Astrocyte (in vitro differentiated cells and primary cell): ENCODE results near the gene GDNF. TPM values are rescaled to one million over a fixed set of nuclear protein-coding genes. Genes with fewer than 3 reads are reported as not detected.
A peak's percentile ranks its signal among the peaks of the same experiment; 100 is the strongest.

Source experiments
- DNase-seq: peaks from one replicate; pipeline ENCODE4 v3.0.0-alpha.2; 2010; ENCODE audit warnings: low read depth
- FAIRE-seq: peaks from 2 replicates; lab custom pipeline; 2011; peaks lifted over from hg19 to GRCh38; lab: Jason Lieb, UNC
- H2AFZ ChIP-seq: 2 replicates; pipeline ENCODE4 v1.6.0; 2012; ENCODE audit warnings: low read depth, low read length, inconsistent platforms
- H3K27ac ChIP-seq: 2 replicates; pipeline ENCODE4 v1.5.1; 2011; ENCODE audit warnings: low read depth, low read length, inconsistent platforms
- H3K27me3 ChIP-seq: 2 replicates; pipeline ENCODE4 v1.6.0; 2011; ENCODE audit warnings: low read length, inconsistent platforms; ENCODE audit not compliant: insufficient read depth
- H3K36me3 ChIP-seq: 2 replicates; pipeline ENCODE4 v1.5.1; 2011; ENCODE audit warnings: low read length, inconsistent platforms; ENCODE audit not compliant: insufficient read depth
- H3K4me1 ChIP-seq: 2 replicates; pipeline ENCODE4 v1.5.1; 2011; ENCODE audit warnings: low read length, inconsistent platforms; ENCODE audit not compliant: insufficient read depth
- H3K4me2 ChIP-seq: 2 replicates; pipeline ENCODE4 v1.6.0; 2012; ENCODE audit warnings: low read length, inconsistent platforms
- H3K4me3 ChIP-seq: 2 replicates; pipeline ENCODE4 v1.5.1; 2011; ENCODE audit warnings: low read depth, mild to moderate bottlenecking, low read length, inconsistent platforms; ENCODE audit not compliant: insufficient read depth
- H3K79me2 ChIP-seq: 2 replicates; pipeline ENCODE4 v1.6.0; 2012; ENCODE audit warnings: mild to moderate bottlenecking, low read length, inconsistent platforms; ENCODE audit not compliant: insufficient read depth
- H3K9ac ChIP-seq: 2 replicates; pipeline ENCODE4 v1.6.0; 2012; ENCODE audit warnings: mild to moderate bottlenecking, low read length, inconsistent platforms
- H3K9me3 ChIP-seq: 2 replicates; pipeline ENCODE4 v1.5.1; 2012; ENCODE audit warnings: low read depth, mild to moderate bottlenecking, low read length, inconsistent platforms; ENCODE audit not compliant: insufficient read depth
- H4K20me1 ChIP-seq: 2 replicates; pipeline ENCODE4 v1.6.0; 2012; ENCODE audit warnings: low read length, inconsistent platforms; ENCODE audit not compliant: insufficient read depth
- H3K27ac Mint-ChIP-seq: one replicate; pipeline ENCODE4 v1.8.0; 2021; ENCODE audit warnings: mild to moderate bottlenecking, mixed read lengths; ENCODE audit not compliant: unreplicated experiment
- H3K27me3 Mint-ChIP-seq: one replicate; pipeline ENCODE4 v1.8.0; 2021; ENCODE audit warnings: low read depth, mixed read lengths; ENCODE audit not compliant: unreplicated experiment
- H3K36me3 Mint-ChIP-seq: one replicate; pipeline ENCODE4 v1.8.0; 2021; ENCODE audit warnings: low read depth, mixed read lengths; ENCODE audit not compliant: unreplicated experiment
- H3K4me1 Mint-ChIP-seq: one replicate; pipeline ENCODE4 v1.8.0; 2021; ENCODE audit warnings: low read depth, mixed read lengths; ENCODE audit not compliant: unreplicated experiment
- H3K4me3 Mint-ChIP-seq: one replicate; pipeline ENCODE4 v1.8.0; 2021; ENCODE audit warnings: mild to moderate bottlenecking, moderate library complexity, mixed read lengths; ENCODE audit not compliant: unreplicated experiment
- H3K9me3 Mint-ChIP-seq: one replicate; pipeline ENCODE4 v1.8.0; 2021; ENCODE audit warnings: mild to moderate bottlenecking, mixed read lengths; ENCODE audit not compliant: unreplicated experiment
- CTCF ChIP-seq: IDR thresholded peaks from 2 replicates; pipeline ENCODE4 v1.5.1; 2011; ENCODE audit warnings: low read depth, mild to moderate bottlenecking, inconsistent platforms, low read length, moderate library complexity; ENCODE audit not compliant: insufficient read depth
- EZH2 ChIP-seq: IDR thresholded peaks from 2 replicates; pipeline ENCODE4 v1.6.1; 2012; ENCODE audit warnings: mild to moderate bottlenecking, low read length, inconsistent platforms; ENCODE audit not compliant: insufficient read depth
- total RNA-seq: library from RNA; stranded (reverse); gene quantifications from 2 replicates; pipeline ENCODE4 v1.2.1, GENCODE V29; 2021

The GDNF gene
- total RNA-seq, 1 donor from 2014 or later = 21.5 TPM

GRCh38 chr5:37840053-37841034 lies 503 bp upstream of the GDNF start:
- Histone ChIP-seq H3K9me3 (no peaks in the 10 kb centered on the region), H2AFZ (peak overlapping the region; percentile 80), H3K27me3 (peaks cover 17% of the 10 kb centered on the region), H3K4me3 (peak overlapping the region; percentile 71), H3K27ac (peak overlapping the region; percentile 53), H3K9ac (peak overlapping the region; percentile 85), H3K79me2 (peaks cover 32% of the 10 kb centered on the region), H4K20me1 (no peaks in the 10 kb centered on the region), H3K4me2 (peak overlapping the region; percentile 93), H3K36me3 (no peaks in the 10 kb centered on the region), H3K4me1 (peaks cover 34% of the 10 kb centered on the region)
- Mint-ChIP-seq H3K9me3 (no peaks in the 10 kb centered on the region), H3K27me3 (peaks cover 3% of the 10 kb centered on the region), H3K27ac (peak overlapping the region; percentile 63), H3K4me1 (peaks cover 4% of the 10 kb centered on the region), H3K36me3 (no peaks in the 10 kb centered on the region), H3K4me3 (peak overlapping the region; percentile 81)
- DNase-seq = peak; percentile 64
- TF ChIP-seq EZH2 (no peak), CTCF (peak; percentile 6)
- no peak for FAIRE-seq

- peaks cover 43% of the 10 kb centered on the region for H3K79me2 ChIP-seq
- Mint-ChIP-seq H3K36me3 (no peaks in the 10 kb centered on the region), H3K4me1 (peaks cover 10% of the 10 kb centered on the region)
Observed at GRCh38 chr5:37838933-37839341, 904 bp downstream of the GDNF start.

More at GRCh38 chr5:37838933-37839341, 904 bp downstream of the GDNF start:
- DNase-seq (no peak), FAIRE-seq (no peak)
- H3K27ac ChIP-seq = peak overlapping the region; percentile 70
- H3K36me3 ChIP-seq = no peaks in the 10 kb centered on the region
- Mint-ChIP-seq H3K27me3 (no peaks in the 10 kb centered on the region), H3K27ac (peak overlapping the region; percentile 97), H3K9me3 (no peaks in the 10 kb centered on the region), H3K4me3 (peak overlapping the region; percentile 97)
- H3K9me3 ChIP-seq = no peaks in the 10 kb centered on the region
- TF ChIP-seq EZH2 (no peak), CTCF (no peak)
- H2AFZ ChIP-seq = peak overlapping the region; percentile 57
- H3K27me3 ChIP-seq = peaks cover 17% of the 10 kb centered on the region
- peak overlapping the region; percentile 93 for H3K4me2 ChIP-seq
- no peaks in the 10 kb centered on the region for H4K20me1 ChIP-seq
- H3K4me1 ChIP-seq = peaks cover 47% of the 10 kb centered on the region
- peak overlapping the region; percentile 71 for H3K4me3 ChIP-seq
- H3K9ac ChIP-seq = peak overlapping the region; percentile 85
